IPS-11a (cell line): Measurements from ENCODE around the gene HLCS.
"Not testable (repeated sequence)": the region's sequence is repeated elsewhere in the genome, so short reads cannot be mapped to it uniquely, and the experiment has no call there.

Experiments
- H3K4me3 ChIP-seq: one replicate; pipeline ENCODE4 v1.5.1; 2013; ENCODE audit warnings: low read depth, low read length, control low read depth

The HLCS gene

GRCh38 chr21:36816561-36817130, 149.8 kb downstream of the HLCS start:
- no peak overlapping the region for H3K4me3 ChIP-seq

- not testable (repeated sequence) for H3K4me3 ChIP-seq
These were observed 150.4 kb downstream of the HLCS start for GRCh38 chr21:36816026-36816425.

DNA sequence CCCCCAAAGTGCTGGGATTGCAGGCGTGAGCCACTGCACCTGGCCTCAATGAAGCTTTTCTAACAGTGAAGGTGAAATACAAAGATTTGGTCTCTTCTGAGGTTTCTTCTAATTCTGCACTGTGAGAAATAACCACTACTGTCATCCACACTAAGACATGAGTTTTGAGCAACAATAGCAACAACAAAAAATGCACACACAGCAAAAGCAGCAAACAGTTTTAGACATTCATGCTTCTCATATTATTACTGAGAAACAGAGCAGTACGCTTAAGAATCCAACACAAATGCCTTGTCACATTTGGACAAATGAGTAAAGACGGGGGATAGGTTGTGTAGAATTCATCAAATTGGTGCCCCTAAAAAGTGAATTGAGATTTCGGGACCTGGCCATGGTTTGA, 151.2 kb downstream of the HLCS start:
- H3K4me3 ChIP-seq = no peak overlapping the region

DNA sequence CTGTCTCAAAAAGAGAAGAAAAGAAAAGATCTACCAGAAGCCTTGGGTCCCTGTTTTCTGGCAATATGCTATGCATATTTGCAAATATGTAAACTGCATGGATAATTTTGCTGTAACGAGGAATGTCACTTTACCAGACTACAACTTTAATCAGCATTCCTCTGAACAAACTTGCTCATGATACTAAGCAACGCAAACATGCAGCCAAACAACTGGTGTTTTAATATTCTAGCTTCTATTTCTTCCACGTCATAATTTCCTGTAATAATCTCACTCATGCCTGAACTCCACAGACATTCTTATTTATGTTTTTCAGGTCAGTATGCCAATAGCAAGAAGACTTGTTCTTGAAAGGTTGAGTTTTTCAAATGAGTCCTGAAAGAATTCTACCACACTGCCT, 153.4 kb downstream of the HLCS start:
- no peak overlapping the region for H3K4me3 ChIP-seq

DNA sequence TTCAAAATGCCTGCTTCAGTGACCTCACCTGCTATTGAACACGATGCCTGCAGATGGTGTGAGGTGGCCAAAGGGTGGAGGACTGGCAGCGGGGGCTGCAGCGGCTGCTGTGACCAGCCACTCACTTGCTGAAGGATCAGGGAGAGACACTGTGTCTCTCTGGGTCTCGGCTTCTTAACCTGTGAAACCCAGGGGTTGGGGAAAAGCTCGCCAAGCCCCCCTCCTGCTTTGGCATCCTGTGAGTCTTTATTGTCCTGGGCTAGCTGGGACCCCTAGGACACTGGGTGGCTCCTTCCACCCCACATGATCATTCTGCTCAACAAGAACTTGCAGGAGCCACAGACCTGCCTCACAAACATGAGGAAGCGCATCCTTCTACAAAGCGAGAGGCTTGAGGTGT, 154.7 kb downstream of the HLCS start:
- no peak overlapping the region for H3K4me3 ChIP-seq

DNA sequence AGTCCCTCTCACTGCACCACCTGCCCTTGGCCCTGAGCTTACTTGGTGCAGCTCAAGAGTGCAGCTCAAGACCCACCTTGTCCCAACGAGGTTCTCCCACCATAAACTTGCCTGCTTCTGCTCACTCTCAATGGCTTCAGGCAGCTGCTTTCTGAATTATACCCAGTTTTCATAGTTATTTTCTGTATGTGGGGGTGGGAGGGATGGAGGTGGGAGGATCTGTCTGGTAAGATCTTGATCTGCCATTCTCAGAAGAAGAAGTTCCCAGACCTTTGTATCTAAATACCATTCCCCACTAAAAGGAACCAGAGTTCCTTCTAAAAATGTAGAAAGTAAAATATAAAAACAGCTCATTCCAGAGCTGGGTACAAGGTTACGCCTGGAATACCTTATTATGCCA, 156.0 kb downstream of the HLCS start:
- no peak overlapping the region for H3K4me3 ChIP-seq

DNA sequence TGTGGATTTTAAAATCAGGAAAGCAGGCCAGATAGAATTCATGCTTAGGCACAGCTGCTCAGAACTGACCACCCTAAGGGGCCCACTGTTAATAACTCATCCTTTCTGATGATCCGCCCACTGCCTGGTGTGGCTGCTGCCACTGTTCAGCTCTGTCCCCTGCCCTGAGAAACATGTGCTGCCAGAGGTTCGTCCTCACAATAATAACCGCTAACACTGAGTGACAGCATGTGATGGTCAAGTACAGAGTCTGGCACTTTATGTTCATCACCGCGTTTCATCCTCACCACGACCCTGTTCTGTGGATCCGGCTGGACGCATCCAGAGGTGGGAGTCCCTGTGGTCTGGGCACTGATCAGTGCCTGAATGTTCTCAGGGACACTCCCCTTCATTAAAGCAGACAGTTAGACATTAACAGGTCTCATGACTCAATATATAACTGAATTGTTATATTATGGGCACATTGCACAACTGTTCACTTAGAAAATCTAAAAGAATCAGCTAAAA, 159.0 kb downstream of the HLCS start:
- no peak overlapping the region for H3K4me3 ChIP-seq

- no peak overlapping the region for H3K4me3 ChIP-seq
These were observed 160.4 kb downstream of the HLCS start for GRCh38 chr21:36806103-36806502.

DNA sequence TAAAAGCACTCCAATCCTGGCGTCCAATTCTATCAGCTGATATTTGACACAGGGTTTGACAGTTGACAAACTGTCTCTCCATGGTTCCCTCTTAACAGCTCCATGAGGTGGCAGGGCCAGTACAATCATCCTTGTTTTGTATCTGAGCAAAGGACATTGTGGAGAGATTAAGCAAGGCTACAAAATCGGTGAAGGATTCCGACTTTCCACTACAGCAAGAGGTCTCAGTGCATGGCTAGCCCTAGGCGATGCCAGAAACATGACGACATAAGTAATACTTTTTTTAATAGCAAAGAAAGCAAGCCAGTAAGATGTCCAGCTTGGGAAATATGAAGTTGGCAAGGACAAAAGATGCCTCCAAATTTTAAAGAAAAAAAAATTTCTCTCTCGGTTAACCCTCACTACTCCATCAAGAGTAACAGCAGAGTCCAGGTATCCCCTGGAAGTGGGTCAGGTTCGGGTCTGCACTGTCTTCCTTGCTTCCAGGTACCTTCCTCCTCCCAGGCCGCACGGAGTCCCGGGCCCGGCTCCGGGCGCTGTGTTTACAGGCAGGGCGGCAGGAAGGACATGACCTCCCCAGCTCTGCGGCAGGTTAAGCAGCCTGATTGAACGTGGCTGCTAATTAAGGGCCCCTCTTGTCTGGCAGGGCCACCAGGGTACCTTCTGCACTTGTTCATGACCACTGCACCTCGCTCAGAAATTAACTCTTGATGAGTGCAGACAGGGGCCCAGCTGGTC, 161.4 kb downstream of the HLCS start:
- no peak overlapping the region for H3K4me3 ChIP-seq

GRCh38 chr21:36803816-36804439, 162.5 kb downstream of the HLCS start:
- H3K4me3 ChIP-seq = no peak overlapping the region

DNA sequence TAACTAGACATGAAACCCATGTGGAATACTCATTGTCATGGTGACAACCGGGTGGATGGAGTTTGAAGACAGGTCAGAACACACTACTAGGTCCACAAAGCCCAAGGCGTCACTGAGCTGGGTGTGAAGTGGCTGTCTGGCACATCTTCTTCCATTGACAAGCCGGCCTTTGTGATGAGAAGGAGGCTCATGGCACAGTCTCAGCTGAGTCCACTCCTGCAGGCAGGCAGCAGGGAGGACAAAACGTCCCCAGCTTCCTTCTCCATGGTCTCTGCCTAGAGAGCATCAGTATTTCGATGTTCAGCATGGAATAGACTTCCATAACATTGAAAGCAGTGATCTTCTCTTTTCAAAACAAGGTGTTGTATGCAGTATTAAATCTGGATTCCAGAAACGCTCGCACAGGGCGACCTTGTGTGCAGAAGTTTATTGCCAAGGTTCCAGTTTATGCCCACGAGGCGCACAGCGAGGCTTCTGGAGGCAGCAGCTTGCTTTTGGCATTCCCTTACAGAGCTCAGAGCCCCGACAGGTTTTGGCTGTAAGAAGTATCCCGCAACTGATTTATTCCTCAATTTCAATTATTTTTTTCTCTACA, 163.3 kb downstream of the HLCS start:
- no peak overlapping the region for H3K4me3 ChIP-seq

GRCh38 chr21:36800734-36801133, 165.7 kb downstream of the HLCS start:
- H3K4me3 ChIP-seq = no peak overlapping the region

GRCh38 chr21:36799869-36800268, 166.6 kb downstream of the HLCS start:
- no peak overlapping the region for H3K4me3 ChIP-seq

DNA sequence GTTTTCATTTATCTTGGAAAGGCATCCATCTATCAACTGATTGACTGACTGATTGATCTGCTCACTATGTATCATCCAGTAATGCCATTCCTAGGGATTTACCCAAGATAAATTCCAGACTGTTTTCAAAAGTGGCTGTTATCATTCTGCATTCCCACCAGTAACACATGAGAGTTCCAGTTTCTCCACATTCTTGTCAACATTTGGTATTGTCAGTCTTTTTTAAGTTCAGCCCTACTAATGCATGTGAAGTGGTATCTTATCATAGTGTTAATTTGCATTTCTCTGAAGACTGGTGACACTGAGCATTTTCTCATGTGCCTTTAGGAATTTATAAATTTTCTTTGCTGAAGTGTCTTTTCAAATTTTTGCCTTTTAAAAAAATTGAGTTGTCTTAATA, 168.0 kb downstream of the HLCS start:
- H3K4me3 ChIP-seq = no peak overlapping the region

- no peak overlapping the region for H3K4me3 ChIP-seq
These were observed 170.4 kb downstream of the HLCS start for GRCh38 chr21:36796070-36796469.

DNA sequence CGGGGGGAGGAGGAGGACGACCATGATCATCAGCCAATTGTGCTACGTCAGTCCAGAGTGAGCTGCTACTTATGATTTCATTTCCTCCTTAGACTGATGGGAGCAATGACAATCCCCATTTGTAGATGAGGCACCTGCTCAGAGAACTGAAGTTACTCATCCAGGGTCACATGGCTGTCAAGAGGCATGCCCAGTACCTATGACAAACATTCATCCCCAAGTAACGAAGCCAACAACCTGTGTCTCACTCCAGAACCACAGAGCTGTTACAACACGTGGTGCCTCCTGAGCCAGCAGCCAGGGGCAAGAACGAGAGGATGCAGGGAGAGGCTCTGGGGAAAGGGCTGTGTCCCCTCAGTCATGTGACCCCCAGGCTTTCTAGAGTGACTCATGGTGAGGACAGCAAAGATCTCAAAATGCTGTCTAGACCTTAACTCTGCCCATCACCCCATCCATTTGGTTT, 173.9 kb downstream of the HLCS start:
- no peak overlapping the region for H3K4me3 ChIP-seq

DNA sequence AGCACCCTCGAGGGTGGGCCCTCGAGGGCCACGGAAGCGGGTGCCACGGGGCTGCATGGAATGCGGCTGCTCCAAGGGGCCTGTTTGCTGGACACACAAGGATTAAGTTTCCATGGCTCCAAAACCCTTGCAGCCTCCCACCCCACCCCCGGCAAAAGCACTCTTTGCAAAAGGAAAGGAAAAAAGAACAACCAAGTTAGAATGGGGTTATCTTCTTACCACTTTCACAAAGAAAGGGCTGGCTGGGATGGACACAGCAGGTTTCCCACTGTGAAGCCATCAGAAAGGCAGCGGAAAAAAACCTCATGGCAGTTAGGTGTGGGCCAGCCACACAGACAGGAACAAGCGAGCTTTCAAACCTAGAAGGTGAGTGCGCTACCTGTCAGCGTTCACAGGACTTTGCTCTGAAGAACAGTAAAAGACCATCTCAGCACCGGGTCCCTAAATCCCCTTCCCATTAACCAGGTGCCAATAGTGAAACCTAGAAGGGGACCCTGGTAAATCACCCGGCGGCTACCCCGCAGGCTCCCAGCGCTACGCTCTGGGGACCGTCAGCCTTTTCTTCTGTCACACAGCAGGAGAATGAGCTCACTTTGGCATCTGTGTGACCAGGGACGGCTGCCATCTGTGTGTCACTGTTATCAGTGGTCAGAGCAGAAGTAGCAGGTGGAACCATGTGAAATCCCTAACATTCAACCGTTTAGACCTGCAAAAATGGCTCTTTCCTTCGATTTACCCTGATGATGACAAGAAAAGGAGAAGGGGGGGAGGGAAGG, 174.6 kb downstream of the HLCS start:
- H3K4me3 ChIP-seq = no peak overlapping the region

DNA sequence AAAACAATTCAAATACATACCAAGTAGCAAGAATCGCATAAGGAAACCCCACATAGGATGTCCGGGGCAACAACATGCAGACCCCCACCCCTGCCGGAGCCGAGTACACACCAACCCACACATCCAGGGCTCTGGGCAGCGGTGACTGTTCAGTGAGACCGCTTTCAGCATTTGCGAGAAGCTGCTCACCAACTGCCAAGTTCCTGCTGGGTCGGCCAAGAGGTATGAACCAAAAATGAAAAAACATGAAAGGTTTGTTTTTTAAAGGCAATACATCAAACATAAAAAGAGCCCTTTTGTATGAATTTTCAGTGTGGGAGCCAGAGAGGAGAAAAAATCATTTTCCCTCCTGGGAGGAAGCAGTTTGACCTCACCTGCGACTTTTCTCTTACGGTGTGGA, 175.3 kb downstream of the HLCS start:
- H3K4me3 ChIP-seq = no peak overlapping the region

DNA sequence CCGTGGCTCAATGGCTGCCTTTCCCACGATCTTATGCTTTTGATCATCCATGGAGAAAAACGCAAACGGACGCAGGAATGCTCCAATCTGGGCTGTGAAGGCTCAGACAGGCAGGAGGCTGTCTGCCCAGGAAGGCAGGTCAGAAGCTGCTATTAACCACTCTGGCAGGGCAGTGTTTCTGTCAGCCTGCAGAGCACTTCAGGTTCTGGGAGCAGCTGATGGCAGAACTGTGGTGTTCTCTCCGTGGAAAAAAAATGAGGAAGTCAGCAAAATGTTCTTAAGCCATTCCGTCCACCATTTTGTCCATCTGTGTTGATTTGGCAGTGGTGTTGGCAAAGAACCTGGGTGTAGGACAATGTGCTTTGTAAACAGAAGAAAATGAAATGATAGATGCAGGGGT, 175.9 kb downstream of the HLCS start:
- H3K4me3 ChIP-seq = no peak overlapping the region

- no peak overlapping the region for H3K4me3 ChIP-seq
These were observed 178.3 kb downstream of the HLCS start for GRCh38 chr21:36788120-36788638.

DNA sequence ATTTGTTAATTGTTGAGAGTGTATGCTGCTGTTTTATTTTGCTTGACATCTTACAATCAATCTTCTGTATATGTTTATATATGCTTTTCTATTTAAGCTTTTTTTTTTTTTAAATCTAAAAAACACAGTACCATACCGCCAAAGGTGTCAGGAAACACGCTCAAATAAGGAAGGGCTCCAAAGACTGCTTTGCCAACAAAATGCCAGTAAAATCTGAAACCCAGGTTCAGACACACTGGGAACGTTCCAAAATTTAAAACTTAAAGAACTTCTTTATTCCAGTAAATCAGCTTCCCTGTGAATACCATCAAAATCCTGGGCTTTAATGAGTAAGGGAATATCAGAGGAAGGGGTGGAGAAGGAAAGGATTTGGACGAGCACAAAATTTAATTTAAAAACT, 180.3 kb downstream of the HLCS start:
- no peak overlapping the region for H3K4me3 ChIP-seq
